GM23248 (cell line): Measurements from ENCODE around the gene ZYG11B. TPM values are rescaled to one million over a fixed set of nuclear protein-coding genes. Genes with fewer than 3 reads are reported as not detected.
"Not testable (repeated sequence)": the region's sequence is repeated elsewhere in the genome, so short reads cannot be mapped to it uniquely, and the experiment has no call there.

ENCODE experiments used
- DNase-seq: peaks from one replicate; pipeline ENCODE4 v3.0.0-alpha.2; 2015
- H2AFZ ChIP-seq: fragments of 200-600 bp; sonication (generic); 2 replicates; pipeline ENCODE4 v1.6.1; 2016; ENCODE audit warnings: antibody characterized with exemption
- H3F3A ChIP-seq: fragments of 200-600 bp; sonication (generic); 2 replicates; pipeline ENCODE4 v1.6.1; 2016; ENCODE audit warnings: mild to moderate bottlenecking, antibody characterized with exemption, mixed run types; ENCODE audit not compliant: insufficient read depth
- H3K27ac ChIP-seq: fragments of 200-600 bp; sonication (generic); 2 replicates; pipeline ENCODE4 v1.5.1; 2016; ENCODE audit warnings: mild to moderate bottlenecking
- H3K27me3 ChIP-seq: fragments of 200-600 bp; sonication (generic); replicated peaks from 2 replicates; pipeline ENCODE4 v1.6.1; 2016; ENCODE audit warnings: mild to moderate bottlenecking; ENCODE audit not compliant: insufficient read depth
- H3K36me3 ChIP-seq: fragments of 200-600 bp; sonication (generic); 2 replicates; pipeline ENCODE4 v1.6.1; 2016; ENCODE audit warnings: low read depth, mild to moderate bottlenecking
- H3K4me1 ChIP-seq: fragments of 200-600 bp; sonication (generic); 2 replicates; pipeline ENCODE4 v1.6.1; 2016; ENCODE audit warnings: mild to moderate bottlenecking; ENCODE audit not compliant: insufficient read depth
- H3K4me2 ChIP-seq: fragments of 200-600 bp; sonication (generic); one replicate; pipeline ENCODE4 v1.6.1; 2016; ENCODE audit warnings: mild to moderate bottlenecking; ENCODE audit not compliant: unreplicated experiment
- H3K4me3 ChIP-seq: fragments of 200-600 bp; sonication (generic); 2 replicates; pipeline ENCODE4 v1.5.1; 2016; ENCODE audit warnings: mild to moderate bottlenecking
- H3K79me2 ChIP-seq: fragments of 200-600 bp; sonication (generic); 2 replicates; pipeline ENCODE4 v1.6.1; 2016; ENCODE audit warnings: mild to moderate bottlenecking; ENCODE audit not compliant: insufficient read depth
- H3K9ac ChIP-seq: fragments of 200-600 bp; sonication (generic); 2 replicates; pipeline ENCODE4 v1.6.1; 2016; ENCODE audit warnings: mild to moderate bottlenecking
- H3K9me2 ChIP-seq: fragments of 200-600 bp; sonication (generic); 2 replicates; pipeline ENCODE4 v1.6.1; 2016; ENCODE audit warnings: mixed run types, mild to moderate bottlenecking, moderate library complexity; ENCODE audit not compliant: insufficient read depth
- H3K9me3 ChIP-seq: fragments of 200-600 bp; sonication (generic); one replicate; pipeline ENCODE4 v1.6.1; 2017; ENCODE audit warnings: low read depth
- H4K20me1 ChIP-seq: fragments of 200-600 bp; sonication (generic); 2 replicates; pipeline ENCODE4 v1.6.0; 2016; ENCODE audit not compliant: insufficient read depth
- EZH2 ChIP-seq: fragments of 200-600 bp; sonication (generic); IDR thresholded peaks from 2 replicates; pipeline ENCODE4 v1.6.1; 2018; ENCODE audit warnings: antibody characterized with exemption, mild to moderate bottlenecking; ENCODE audit not compliant: insufficient read depth, poor library complexity, severe bottlenecking
- EZH2phosphoT487 ChIP-seq: fragments of 200-600 bp; sonication (generic); IDR thresholded peaks from 2 replicates; pipeline ENCODE4 v1.6.1; 2018; ENCODE audit warnings: antibody characterized with exemption, moderate library complexity, mild to moderate bottlenecking, low read depth; ENCODE audit not compliant: insufficient read depth
- WGBS, 2 experiments: methylation state at CpG; one replicate each; pipeline ENCODE4 v1.1.6; 2015 to 2017; ENCODE audit warnings: low lambda C conversion rate in 2 of 2, low coverage in 1 of 2; ENCODE audit errors: missing lambda C conversion rate in 2 of 2; 5-methylcytosine and 5-hydroxymethylcytosine counted together
- in situ Hi-C: fragments of 300-500 bp; cut with MboI; formaldehyde crosslinking; loops from 2 replicates; pipeline ENCODE4 v1.15.0; 2020
- polyA plus RNA-seq: library from polyadenylated mRNA; unstranded; fragments of >200 nt; fragmentation: Nextera tagmentation; extraction: Ambion mirVana; gene quantifications from 2 replicates; pipeline ENCODE4 v1.2.1, GENCODE V29; 2016
- total RNA-seq: library from RNA; depleted of rRNA; stranded (reverse); fragments of >200 nt; shearing (Covaris generic); gene quantifications from 2 replicates; pipeline ENCODE4 v1.2.3, GENCODE V29; 2014

ZYG11B gene
- total and polyA plus RNA-seq, 2 experiments from 2014 or later = 15.1 to 57.9 TPM

GRCh38 chr1:52825868-52826267 is 99.6 kb downstream of the ZYG11B start:
- peaks cover 25% of the 10 kb centered on the region for H3K36me3 ChIP-seq
- DNase-seq = peak; percentile 24

GRCh38 chr1:52834798-52835197 is 108.5 kb downstream of the ZYG11B start:
- H3K27me3 ChIP-seq = no peaks in the 10 kb centered on the region
- TF ChIP-seq EZH2 (no peak), EZH2phosphoT487 (no peak)
- H2AFZ ChIP-seq = no peak overlapping the region
- no peaks in the 10 kb centered on the region for H3K9me3 ChIP-seq
- H3K9me2 ChIP-seq = no peaks in the 10 kb centered on the region
- H3K79me2 ChIP-seq = no peaks in the 10 kb centered on the region
- no peak overlapping the region for H3K27ac ChIP-seq
- no peaks in the 10 kb centered on the region for H3K36me3 ChIP-seq
- H3F3A ChIP-seq = peaks cover 5% of the 10 kb centered on the region; the same call in 1 of the 2 replicates
- no peak overlapping the region for H3K4me3 ChIP-seq
- peaks cover 8% of the 10 kb centered on the region; the same call in 1 of the 2 replicates for H3K4me1 ChIP-seq
- WGBS, 2 experiments = 80 to 83% methylated on average over 3 of the region's 3 CpGs
- no peak for DNase-seq
- H3K4me2 ChIP-seq = no peak overlapping the region
- no peaks in the 10 kb centered on the region for H4K20me1 ChIP-seq
- no peak overlapping the region for H3K9ac ChIP-seq
- in situ Hi-C loops = no loop called here

More at GRCh38 chr1:52825868-52826267, 99.6 kb downstream of the ZYG11B start:
- H3K4me3 ChIP-seq = no peak overlapping the region
- H4K20me1 ChIP-seq = no peaks in the 10 kb centered on the region
- H3K9me3 ChIP-seq = no peaks in the 10 kb centered on the region
- no peak overlapping the region for H3K27ac ChIP-seq
- H3F3A ChIP-seq = no peaks in the 10 kb centered on the region
- no peak overlapping the region for H2AFZ ChIP-seq
- H3K9ac ChIP-seq = no peak overlapping the region
- TF ChIP-seq EZH2phosphoT487 (no peak), EZH2 (no peak)
- H3K79me2 ChIP-seq = no peaks in the 10 kb centered on the region
- in situ Hi-C loops = no loop called here
- H3K9me2 ChIP-seq = no peaks in the 10 kb centered on the region
- no peaks in the 10 kb centered on the region for H3K27me3 ChIP-seq
- WGBS, 2 experiments = 29 to 32% methylated on average over 1 of the region's 1 CpG
- H3K4me1 ChIP-seq = no peaks in the 10 kb centered on the region
- no peak overlapping the region for H3K4me2 ChIP-seq

- Histone ChIP-seq H4K20me1 (no peaks in the 10 kb centered on the region), H3K27me3 (no peaks in the 10 kb centered on the region), H3K27ac (no peak overlapping the region), H2AFZ (no peak overlapping the region), H3K9ac (no peak overlapping the region), H3K4me2 (no peak overlapping the region), H3K4me3 (no peak overlapping the region), H3K9me3 (no peaks in the 10 kb centered on the region), H3K9me2 (no peaks in the 10 kb centered on the region), H3F3A (peaks cover 5% of the 10 kb centered on the region; the same call in 1 of the 2 replicates), H3K4me1 (peaks cover 8% of the 10 kb centered on the region; the same call in 1 of the 2 replicates), H3K36me3 (no peaks in the 10 kb centered on the region), H3K79me2 (no peaks in the 10 kb centered on the region)
- DNase-seq = no peak
- no peak for TF ChIP-seq EZH2
- no peak for TF ChIP-seq EZH2phosphoT487
- WGBS, 2 experiments = 25 to 31% methylated on average over 3 of the region's 3 CpGs
- in situ Hi-C loops = no loop called here
Measured at GRCh38 chr1:52836035-52836434, 109.8 kb downstream of the ZYG11B start.

- H3K79me2 ChIP-seq, H3K36me3 ChIP-seq, DNase-seq, H3K4me2 ChIP-seq, H3F3A ChIP-seq, H4K20me1 ChIP-seq, H3K9ac ChIP-seq, H3K4me1 ChIP-seq, H3K9me2 ChIP-seq, H3K27ac ChIP-seq, in situ Hi-C loops, H2AFZ ChIP-seq, H3K4me3 ChIP-seq, H3K27me3 ChIP-seq, H3K9me3 ChIP-seq: not testable (repeated sequence)
- WGBS, 2 experiments = 82 to 87% methylated on average over 10 of the region's 10 CpGs
Measured at GRCh38 chr1:52839175-52839574, 112.9 kb downstream of the ZYG11B start.

GRCh38 chr1:52842643-52843310 is 116.5 kb downstream of the ZYG11B start, which contains the start of gene ZYG11A:
Gene ZYG11A (plus strand): TSS chr1:52842760. CDS start chr1:52842884, 124 bp downstream.
- H3K27ac ChIP-seq = no peak within 1 kb of the TSS
- TF ChIP-seq EZH2 (no peak), EZH2phosphoT487 (no peak)
- WGBS, 2 experiments = 5 to 9% methylated on average over 48 to 68 of the region's 88 CpGs
- no peaks in the 10 kb centered on the region for H4K20me1 ChIP-seq
- H2AFZ ChIP-seq = peak within 1 kb of the TSS; percentile 85
- H3K27me3 ChIP-seq = 0 out of 2 replicates have a peak, but pooled peaks cover 2% of the 10 kb centered on the region
- no peak within 1 kb of the TSS for H3K9ac ChIP-seq
- no peaks in the 10 kb centered on the region for H3F3A ChIP-seq
- no peaks in the 10 kb centered on the region for H3K9me3 ChIP-seq
- peak; percentile 87 for DNase-seq
- H3K36me3 ChIP-seq = no peaks in the 10 kb centered on the region
- no peaks in the 10 kb centered on the region for H3K79me2 ChIP-seq
- H3K4me3 ChIP-seq = peak within 1 kb of the TSS; percentile 63
- H3K4me2 ChIP-seq = peak within 1 kb of the TSS; percentile 59
- no peaks in the 10 kb centered on the region for H3K4me1 ChIP-seq
- no peaks in the 10 kb centered on the region for H3K9me2 ChIP-seq
- in situ Hi-C loops = no loop called here

GRCh38 chr1:52845119-52845518 is 118.9 kb downstream of the ZYG11B start:
- H3K4me2 ChIP-seq, H3K9me2 ChIP-seq, H2AFZ ChIP-seq, H3K79me2 ChIP-seq, H3K27ac ChIP-seq, H3K4me1 ChIP-seq, H3K36me3 ChIP-seq, H3K27me3 ChIP-seq, in situ Hi-C loops, H3F3A ChIP-seq, H4K20me1 ChIP-seq, H3K9me3 ChIP-seq, H3K4me3 ChIP-seq, H3K9ac ChIP-seq, DNase-seq: not testable (repeated sequence)
- WGBS, 2 experiments = 82 to 83% methylated on average over 6 of the region's 6 CpGs
